Esophagus (tissue), 2 donors: ENCODE measurements around the gene PIP4K2B. TPM values are rescaled to one million over a fixed set of nuclear protein-coding genes. Genes with fewer than 3 reads are reported as not detected.

ENCODE experiments used
- H3K27ac ChIP-seq, 2 donors: one replicate each; pipeline ENCODE4 v1.5.1; 2013; ENCODE audit warnings: low read depth in 2 of 2, mild to moderate bottlenecking in 2 of 2, inconsistent platforms in 1 of 2, low read length in 1 of 2, moderate library complexity in 1 of 2
- H3K27me3 ChIP-seq, 2 donors: one replicate each; pipeline ENCODE4 v1.6.1; 2013; ENCODE audit warnings: low read length in 2 of 2, control low read depth in 1 of 2, mild to moderate bottlenecking in 1 of 2; ENCODE audit not compliant: insufficient read depth in 2 of 2, control insufficient read depth in 1 of 2
- H3K36me3 ChIP-seq, 2 donors: one replicate each; pipeline ENCODE4 v1.6.1; 2013; ENCODE audit warnings: low read length in 1 of 2; ENCODE audit not compliant: control insufficient read depth in 2 of 2, insufficient read depth in 2 of 2
- H3K4me1 ChIP-seq, 2 donors: one replicate each; pipeline ENCODE4 v1.6.1; 2013; ENCODE audit warnings: low read length in 1 of 2; ENCODE audit not compliant: control insufficient read depth in 2 of 2, insufficient read depth in 2 of 2
- H3K4me3 ChIP-seq, 2 donors: one replicate each; pipeline ENCODE4 v1.5.1; 2013; ENCODE audit warnings: low read length in 2 of 2, mild to moderate bottlenecking in 2 of 2, low read depth in 1 of 2, moderate library complexity in 1 of 2
- H3K9me3 ChIP-seq, 2 donors: one replicate each; pipeline ENCODE4 v1.6.1; 2013; ENCODE audit warnings: mild to moderate bottlenecking in 2 of 2, low read depth in 1 of 2, low read length in 1 of 2, moderate library complexity in 1 of 2; ENCODE audit not compliant: control insufficient read depth in 2 of 2, insufficient read depth in 1 of 2
- WGBS, 2 donors: extraction: QIAGEN DNeasy Blood & Tissue Kit; methylation state at CpG; one replicate each; pipeline ENCODE4 v1.1.7; 2013; 5-methylcytosine and 5-hydroxymethylcytosine counted together
- polyA plus RNA-seq, 2 donors: library from polyadenylated mRNA; stranded (reverse); fragments of 200-250 nt; gene quantifications; one replicate each; pipeline ENCODE4 v1.2.3, GENCODE V29; 2013
- donor health status: healthy with polysubstance abuse.
- donor health status: Bipolar disorder and iron deficiency.

Gene PIP4K2B
- polyA plus RNA-seq, 2 donors = 7.7 to 11.1 TPM

- Histone ChIP-seq H3K4me1 (peaks cover 0 to 14% of the 10 kb centered on the region in 2 donors), H3K9me3 (no peaks in the 10 kb centered on the region), H3K27ac (peak overlapping the region; percentile 72 to 86), H3K27me3 (no peaks in the 10 kb centered on the region), H3K36me3 (peaks cover 0 to 2% of the 10 kb centered on the region in 2 donors), H3K4me3 (peak overlapping the region; percentile 72 to 75)
- WGBS, 2 donors = 1% methylated on average over 40 to 64 of the region's 64 CpGs
These were observed 51.8 kb downstream of the PIP4K2B start for GRCh38 chr17:38747463-38748148.

DNA sequence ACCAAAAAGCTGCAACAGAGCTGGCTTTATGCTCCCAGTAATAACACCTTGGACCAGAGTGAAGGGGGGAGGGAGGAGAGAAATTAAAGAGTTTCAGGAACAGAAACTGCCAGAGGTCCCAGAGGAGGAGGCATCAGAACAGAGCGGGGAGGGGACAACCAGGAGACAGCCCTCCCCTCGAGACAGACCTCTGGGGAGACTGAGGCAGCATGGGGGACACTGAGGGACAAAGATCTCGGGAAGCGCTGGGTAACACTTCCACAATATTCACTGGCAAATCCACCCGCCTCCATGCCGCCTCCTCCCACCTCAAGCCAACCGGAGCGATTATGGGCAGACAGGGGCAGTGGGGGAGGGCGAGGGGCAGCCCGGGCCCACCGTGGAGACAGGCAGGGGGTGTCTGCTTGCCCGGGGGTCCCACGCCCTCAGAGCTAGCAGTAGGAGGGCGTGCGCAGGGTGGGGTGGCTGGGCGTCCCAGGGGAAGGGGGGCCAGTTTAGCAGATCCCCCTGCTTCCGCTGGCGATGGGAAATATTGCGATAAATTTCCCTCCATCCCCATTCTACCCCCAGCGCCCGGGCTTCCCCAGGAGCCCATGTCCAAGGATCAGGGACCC is 52.4 kb downstream of the PIP4K2B start:
- peak overlapping the region; percentile 72 to 75 for H3K4me3 ChIP-seq
- 4% methylated on average over 16 to 21 of the region's 21 CpGs for WGBS, 2 donors
- peaks cover 0 to 19% of the 10 kb centered on the region in 2 donors for H3K4me1 ChIP-seq
- no peaks in the 10 kb centered on the region for H3K9me3 ChIP-seq
- H3K27ac ChIP-seq = peak overlapping the region; percentile 3 to 38
- H3K36me3 ChIP-seq = peaks cover 0 to 2% of the 10 kb centered on the region in 2 donors
- H3K27me3 ChIP-seq = no peaks in the 10 kb centered on the region

GRCh38 chr17:38746004-38746848 is 53.1 kb downstream of the PIP4K2B start:
- Histone ChIP-seq H3K27me3 (no peaks in the 10 kb centered on the region), H3K36me3 (peaks cover 0 to 2% of the 10 kb centered on the region in 2 donors), H3K9me3 (no peaks in the 10 kb centered on the region), H3K4me3 (peak overlapping the region in 1 of 2 donors; percentile 72), H3K4me1 (peaks cover 0 to 22% of the 10 kb centered on the region in 2 donors), H3K27ac (peak overlapping the region; percentile 3 to 38)
- 48 to 52% methylated on average over 8 of the region's 8 CpGs for WGBS, 2 donors

DNA sequence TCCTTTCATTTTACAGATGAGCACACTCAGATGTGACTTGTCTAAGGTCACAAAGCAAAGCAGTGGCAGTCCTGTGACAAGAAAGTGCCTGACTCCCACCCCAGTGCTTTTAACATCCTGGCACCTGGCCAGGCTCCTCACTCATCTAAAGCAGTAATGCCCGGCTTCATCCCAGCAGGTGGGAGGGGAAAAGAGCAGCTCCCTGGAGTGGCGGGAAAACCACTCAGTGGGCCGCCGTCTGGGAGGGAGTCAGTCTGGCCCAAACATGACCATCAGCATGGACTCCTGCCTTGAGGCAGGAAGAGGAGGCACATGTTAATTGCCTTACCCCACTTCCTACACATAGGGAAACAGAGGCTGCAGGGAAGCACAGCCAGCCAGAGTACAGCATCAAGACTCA is 53.8 kb downstream of the PIP4K2B start:
- no peaks in the 10 kb centered on the region for H3K9me3 ChIP-seq
- peaks cover 0 to 22% of the 10 kb centered on the region in 2 donors for H3K4me1 ChIP-seq
- no peaks in the 10 kb centered on the region for H3K27me3 ChIP-seq
- 47 to 57% methylated on average over 4 of the region's 4 CpGs for WGBS, 2 donors
- H3K27ac ChIP-seq = no peak overlapping the region
- peaks cover 0 to 2% of the 10 kb centered on the region in 2 donors for H3K36me3 ChIP-seq
- H3K4me3 ChIP-seq = no peak overlapping the region

GRCh38 chr17:38743556-38744171 is 55.7 kb downstream of the PIP4K2B start:
- H3K4me1 ChIP-seq = peaks cover 0 to 20% of the 10 kb centered on the region in 2 donors
- H3K27me3 ChIP-seq = no peaks in the 10 kb centered on the region
- H3K36me3 ChIP-seq = peaks cover 0 to 15% of the 10 kb centered on the region in 2 donors
- H3K4me3 ChIP-seq = no peak overlapping the region
- H3K9me3 ChIP-seq = no peaks in the 10 kb centered on the region
- 68 to 73% methylated on average over 4 of the region's 4 CpGs for whole genome bisulfite sequencing, 2 donors
- H3K27ac ChIP-seq = no peak overlapping the region

GRCh38 chr17:38742411-38743308 is 56.7 kb downstream of the PIP4K2B start:
- no peak overlapping the region for H3K4me3 ChIP-seq
- H3K27me3 ChIP-seq = no peaks in the 10 kb centered on the region
- H3K27ac ChIP-seq = peak overlapping the region; percentile 81 to 83
- WGBS, 2 donors = 40 to 41% methylated on average over 22 of the region's 22 CpGs
- H3K9me3 ChIP-seq = no peaks in the 10 kb centered on the region
- peaks cover 0 to 20% of the 10 kb centered on the region in 2 donors for H3K4me1 ChIP-seq
- H3K36me3 ChIP-seq = peaks cover 3 to 22% of the 10 kb centered on the region in 2 donors

- H3K4me3 ChIP-seq = no peak overlapping the region
- peaks cover 3 to 22% of the 10 kb centered on the region in 2 donors for H3K36me3 ChIP-seq
- peaks cover 0 to 18% of the 10 kb centered on the region in 2 donors for H3K4me1 ChIP-seq
These were observed 57.4 kb downstream of the PIP4K2B start for GRCh38 chr17:38741921-38742410.

DNA sequence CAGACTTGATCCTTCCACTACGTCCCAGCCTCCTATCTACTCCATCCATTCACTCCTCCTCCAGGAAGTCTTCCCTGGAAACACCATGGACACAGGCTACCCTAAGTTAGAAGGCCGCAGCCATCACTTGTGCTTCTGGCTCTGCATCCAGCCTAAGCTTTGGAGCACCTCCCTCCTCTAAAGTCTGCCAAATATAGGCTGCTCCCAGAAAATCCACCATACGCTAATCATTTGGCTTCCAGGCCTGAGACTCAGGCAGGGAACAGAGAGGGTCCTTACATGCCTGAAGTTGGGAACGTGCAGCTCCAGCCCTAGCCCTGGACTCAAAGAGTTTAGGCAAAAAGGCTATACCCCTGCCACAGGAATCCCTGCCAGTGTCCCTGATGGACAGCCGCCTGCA is 57.9 kb downstream of the PIP4K2B start:
- Histone ChIP-seq H3K4me3 (no peak overlapping the region), H3K4me1 (peaks cover 0 to 16% of the 10 kb centered on the region in 2 donors), H3K27me3 (no peaks in the 10 kb centered on the region), H3K27ac (peak overlapping the region; percentile 81 to 83), H3K9me3 (no peaks in the 10 kb centered on the region), H3K36me3 (peaks cover 3 to 22% of the 10 kb centered on the region in 2 donors)
- 57% methylated on average over 5 of the region's 5 CpGs for WGBS, 2 donors

More at GRCh38 chr17:38741921-38742410, 57.4 kb downstream of the PIP4K2B start:
- Histone ChIP-seq H3K9me3 (no peaks in the 10 kb centered on the region), H3K27me3 (no peaks in the 10 kb centered on the region), H3K27ac (peak overlapping the region; percentile 81 to 83)
- WGBS, 2 donors = 21 to 35% methylated on average over 7 of the region's 7 CpGs
